ENCODE data around the gene ZNF133. TPM values are rescaled to one million over a fixed set of nuclear protein-coding genes. Genes with fewer than 3 reads are reported as not detected.

Gene ZNF133
- polyA plus RNA-seq, 1 donor (not counting 4 experiments of a cell fraction or from before 2014, with no cell fraction given), result 15.8 TPM

DNA sequence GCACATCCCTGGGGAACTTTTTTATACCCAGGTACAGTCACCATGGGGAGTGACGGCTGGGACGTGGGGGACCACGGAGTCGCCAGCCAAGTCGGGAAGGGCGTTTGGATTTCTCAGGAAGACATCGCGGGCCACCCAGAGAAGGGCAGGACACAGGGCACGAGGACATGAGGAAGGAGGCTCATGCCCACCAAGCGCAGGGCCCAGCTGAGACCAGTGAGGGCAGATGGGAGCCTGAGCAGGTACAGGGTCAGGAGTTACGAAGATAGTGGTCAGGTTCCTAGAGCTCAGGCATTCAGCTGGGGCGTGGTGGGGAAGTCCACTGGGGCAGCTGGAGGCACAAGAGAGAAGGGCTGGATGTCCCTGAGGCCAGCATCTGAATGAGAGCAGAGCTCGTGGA is 74.6 kb downstream of the ZNF133 start:
- no peaks in the 10 kb centered on the region for H3K4me1 ChIP-seq (ENCODE audit: control insufficient read depth, extremely low read depth, insufficient read depth, low read length)
- dilution Hi-C loops (cut with MboI; ENCODE audit: extremely low pct_ligation_motif_present, low sequenced_read_pairs), result no loop called here
- no peak overlapping the region for H3K4me3 ChIP-seq (ENCODE audit: control insufficient read depth in 2 of 3, extremely low read depth in 1 of 3, insufficient read depth in 2 of 3, low read depth in 1 of 3, low read length in 3 of 3)
- H3K9me1 ChIP-seq (ENCODE audit: control insufficient read depth, extremely low read depth, insufficient read depth, low read length), result no peaks in the 10 kb centered on the region
- H2AFZ ChIP-seq (ENCODE audit: control insufficient read depth, low read length), result no peak overlapping the region
- DNase-seq (ENCODE audit: low read depth, low spot score), result no peak
- no peaks in the 10 kb centered on the region for H3K27me3 ChIP-seq (ENCODE audit: control insufficient read depth, extremely low read depth, insufficient read depth, low read length)
- no peak overlapping the region for H3K9ac ChIP-seq (ENCODE audit: control insufficient read depth, extremely low read depth, insufficient read depth, low read length)
- H3K79me2 ChIP-seq (ENCODE audit: control insufficient read depth, insufficient read depth, low read length), result no peaks in the 10 kb centered on the region
- FAIRE-seq, result no peak
- no peak for TF ChIP-seq EZH2 (IDR thresholded peaks at IDR 0.05; ENCODE audit: low read length)
- TF ChIP-seq, protein P1, sequence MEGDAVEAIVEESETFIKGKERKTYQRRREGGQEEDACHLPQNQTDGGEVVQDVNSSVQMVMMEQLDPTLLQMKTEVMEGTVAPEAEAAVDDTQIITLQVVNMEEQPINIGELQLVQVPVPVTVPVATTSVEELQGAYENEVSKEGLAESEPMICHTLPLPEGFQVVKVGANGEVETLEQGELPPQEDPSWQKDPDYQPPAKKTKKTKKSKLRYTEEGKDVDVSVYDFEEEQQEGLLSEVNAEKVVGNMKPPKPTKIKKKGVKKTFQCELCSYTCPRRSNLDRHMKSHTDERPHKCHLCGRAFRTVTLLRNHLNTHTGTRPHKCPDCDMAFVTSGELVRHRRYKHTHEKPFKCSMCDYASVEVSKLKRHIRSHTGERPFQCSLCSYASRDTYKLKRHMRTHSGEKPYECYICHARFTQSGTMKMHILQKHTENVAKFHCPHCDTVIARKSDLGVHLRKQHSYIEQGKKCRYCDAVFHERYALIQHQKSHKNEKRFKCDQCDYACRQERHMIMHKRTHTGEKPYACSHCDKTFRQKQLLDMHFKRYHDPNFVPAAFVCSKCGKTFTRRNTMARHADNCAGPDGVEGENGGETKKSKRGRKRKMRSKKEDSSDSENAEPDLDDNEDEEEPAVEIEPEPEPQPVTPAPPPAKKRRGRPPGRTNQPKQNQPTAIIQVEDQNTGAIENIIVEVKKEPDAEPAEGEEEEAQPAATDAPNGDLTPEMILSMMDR (optimal IDR thresholded peaks at IDR 0.05 in 1 of 3, IDR thresholded peaks at IDR 0.05 in 1 of 3, conservative IDR thresholded peaks at IDR 0.05 in 1 of 3; ENCODE audit: extremely low read depth in 1 of 3, insufficient read depth in 2 of 3, low read length in 3 of 3), result no peak
- H3K4me2 ChIP-seq (ENCODE audit: control insufficient read depth, extremely low read depth, insufficient read depth, low read depth, low read length), result no peak overlapping the region
- no peak overlapping the region for H3K27ac ChIP-seq (ENCODE audit: control insufficient read depth, insufficient read depth, low read length)
- no peaks in the 10 kb centered on the region for H3K9me3 ChIP-seq (ENCODE audit: control insufficient read depth, low read depth, low read length)
- H4K20me1 ChIP-seq (ENCODE audit: control insufficient read depth, extremely low read depth, insufficient read depth, low read length), result no peaks in the 10 kb centered on the region
- no peaks in the 10 kb centered on the region for H3K36me3 ChIP-seq (ENCODE audit: control insufficient read depth in 2 of 2, extremely low read depth in 1 of 2, insufficient read depth in 2 of 2, low read length in 2 of 2)

DNA sequence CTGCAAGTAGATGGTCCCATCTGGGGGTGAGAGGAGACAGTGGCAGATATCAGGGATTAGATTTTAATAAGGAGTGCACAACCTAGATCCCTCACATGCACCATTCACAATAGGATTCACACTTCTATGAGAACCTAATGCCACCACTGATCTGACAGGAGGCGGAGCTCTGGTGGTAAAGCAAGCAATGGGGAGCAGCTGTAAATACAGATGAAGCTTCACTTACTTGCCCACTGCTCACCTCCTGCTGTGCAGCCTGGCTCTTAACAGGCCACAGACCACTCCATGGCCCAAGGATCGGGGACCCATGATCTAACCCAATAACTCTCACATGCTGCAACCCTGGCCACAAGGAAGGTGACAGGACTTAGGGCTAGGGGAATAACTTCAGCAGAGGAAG is 75.4 kb downstream of the ZNF133 start:
- H3K4me3 ChIP-seq (ENCODE audit: control insufficient read depth in 2 of 3, extremely low read depth in 1 of 3, insufficient read depth in 2 of 3, low read depth in 1 of 3, low read length in 3 of 3), result no peak overlapping the region
- H3K27ac ChIP-seq (ENCODE audit: control insufficient read depth, insufficient read depth, low read length), result no peak overlapping the region
- no peaks in the 10 kb centered on the region for H3K36me3 ChIP-seq (ENCODE audit: control insufficient read depth in 2 of 2, extremely low read depth in 1 of 2, insufficient read depth in 2 of 2, low read length in 2 of 2)
- no peaks in the 10 kb centered on the region for H3K9me1 ChIP-seq (ENCODE audit: control insufficient read depth, extremely low read depth, insufficient read depth, low read length)
- no peaks in the 10 kb centered on the region for H3K4me1 ChIP-seq (ENCODE audit: control insufficient read depth, extremely low read depth, insufficient read depth, low read length)
- no peak overlapping the region for H2AFZ ChIP-seq (ENCODE audit: control insufficient read depth, low read length)
- no peak for DNase-seq (ENCODE audit: low read depth, low spot score)
- H3K4me2 ChIP-seq (ENCODE audit: control insufficient read depth, extremely low read depth, insufficient read depth, low read depth, low read length), result no peak overlapping the region
- H3K79me2 ChIP-seq (ENCODE audit: control insufficient read depth, insufficient read depth, low read length), result no peaks in the 10 kb centered on the region
- no peak for TF ChIP-seq EZH2 (IDR thresholded peaks at IDR 0.05; ENCODE audit: low read length)
- TF ChIP-seq, protein P1 (optimal IDR thresholded peaks at IDR 0.05 in 1 of 3, IDR thresholded peaks at IDR 0.05 in 1 of 3, conservative IDR thresholded peaks at IDR 0.05 in 1 of 3; ENCODE audit: extremely low read depth in 1 of 3, insufficient read depth in 2 of 3, low read length in 3 of 3), result no peak
- dilution Hi-C loops (cut with MboI; ENCODE audit: extremely low pct_ligation_motif_present, low sequenced_read_pairs), result no loop called here
- no peak for FAIRE-seq
- no peaks in the 10 kb centered on the region for H3K9me3 ChIP-seq (ENCODE audit: control insufficient read depth, low read depth, low read length)
- no peaks in the 10 kb centered on the region for H4K20me1 ChIP-seq (ENCODE audit: control insufficient read depth, extremely low read depth, insufficient read depth, low read length)
- no peaks in the 10 kb centered on the region for H3K27me3 ChIP-seq (ENCODE audit: control insufficient read depth, extremely low read depth, insufficient read depth, low read length)
- no peak overlapping the region for H3K9ac ChIP-seq (ENCODE audit: control insufficient read depth, extremely low read depth, insufficient read depth, low read length)

All from keratinocyte (primary cell).